Cardiac septum (tissue), 1 donor: Measurements from ENCODE around the gene ROPN1B. TPM values are rescaled to one million over a fixed set of nuclear protein-coding genes. Genes with fewer than 3 reads are reported as not detected.
"Not testable (repeated sequence)": the region's sequence is repeated elsewhere in the genome, so short reads cannot be mapped to it uniquely, and the experiment has no call there.

Experiments
- DNase-seq: peaks from one replicate; pipeline ENCODE4 v3.0.0-alpha.2; 2020; ENCODE audit warnings: low spot score
- intact Hi-C: fragments of 100-400 bp; cut with DNase I; formaldehyde crosslinking; loops from one replicate; pipeline ENCODE4 v1.14.0; 2022
- total RNA-seq: library from RNA; stranded (reverse); fragmentation: NEBNext Ultra II Directional; extraction: Animal tissue kit (Norgen Biotek cat#: 25700); gene quantifications from one replicate; pipeline ENCODE4 v1.2.1, GENCODE V29; 2021
- donor health status: DM: no; HTN: no; CAD: no.

Gene ROPN1B
- total RNA-seq, 1 donor from 2014 or later, result 1.7 TPM

DNA sequence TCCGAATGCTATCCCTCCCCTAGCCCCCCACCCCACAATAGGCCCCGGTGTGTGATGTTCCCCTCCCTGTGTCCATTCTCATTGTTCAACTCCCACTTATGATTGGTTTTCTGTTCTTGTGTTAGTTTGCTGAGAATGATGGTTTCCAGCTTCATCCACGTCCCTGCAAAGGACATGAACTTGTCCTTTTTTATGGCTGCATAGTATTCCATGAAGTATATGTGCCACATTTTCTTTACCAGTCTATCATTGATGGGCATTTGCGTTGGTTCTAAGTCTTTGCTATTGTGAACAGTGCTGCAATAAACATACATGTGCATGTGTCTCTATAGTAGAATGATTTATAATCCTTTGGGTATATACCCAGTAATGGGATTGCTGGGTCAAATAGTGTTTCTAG is 12.0 kb upstream of the ROPN1B start:
- DNase-seq, intact Hi-C loops: not testable (repeated sequence)

DNA sequence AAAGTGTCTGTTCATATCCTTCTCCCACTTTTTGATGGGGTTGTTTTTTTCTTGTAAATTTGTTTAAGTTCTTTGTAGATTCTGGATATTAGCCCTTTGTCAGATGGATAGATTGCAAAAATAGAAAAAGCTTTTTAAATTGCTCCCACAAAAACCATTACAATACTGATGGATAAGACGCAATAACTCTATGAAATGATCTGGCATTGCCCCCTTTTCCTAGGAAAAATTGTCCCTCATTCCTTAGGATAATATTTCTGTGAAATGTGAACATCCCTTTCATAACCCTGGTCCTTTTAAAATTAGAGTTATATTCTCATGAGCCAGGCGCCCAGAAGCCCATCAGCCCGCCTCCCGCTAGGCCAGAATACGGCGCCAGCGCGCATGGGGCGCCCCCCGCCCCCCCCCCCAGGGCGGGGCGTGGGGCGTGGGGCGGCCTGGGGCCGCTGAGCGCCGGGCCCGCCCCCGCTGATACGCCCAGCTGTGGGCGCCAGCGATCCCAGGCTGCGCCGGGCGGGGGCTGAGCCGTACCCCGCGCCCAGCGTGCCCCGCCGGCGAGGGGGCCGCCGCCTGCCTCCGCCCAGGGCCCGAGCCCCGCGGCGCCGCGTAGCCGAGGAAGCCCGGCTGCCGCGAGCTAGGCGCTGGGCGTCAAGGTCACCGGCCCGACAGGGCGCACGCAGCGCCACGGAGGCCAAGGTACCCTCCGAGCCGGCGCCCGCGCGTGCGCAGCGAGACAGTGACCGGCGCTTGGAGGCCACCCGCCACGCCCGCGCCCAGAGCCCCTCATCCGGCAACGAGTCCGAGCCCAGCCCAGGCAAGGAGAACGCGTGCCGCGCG is 11.1 kb upstream of the ROPN1B start:
- DNase-seq, result no peak
- intact Hi-C loops, result no loop called here

DNA sequence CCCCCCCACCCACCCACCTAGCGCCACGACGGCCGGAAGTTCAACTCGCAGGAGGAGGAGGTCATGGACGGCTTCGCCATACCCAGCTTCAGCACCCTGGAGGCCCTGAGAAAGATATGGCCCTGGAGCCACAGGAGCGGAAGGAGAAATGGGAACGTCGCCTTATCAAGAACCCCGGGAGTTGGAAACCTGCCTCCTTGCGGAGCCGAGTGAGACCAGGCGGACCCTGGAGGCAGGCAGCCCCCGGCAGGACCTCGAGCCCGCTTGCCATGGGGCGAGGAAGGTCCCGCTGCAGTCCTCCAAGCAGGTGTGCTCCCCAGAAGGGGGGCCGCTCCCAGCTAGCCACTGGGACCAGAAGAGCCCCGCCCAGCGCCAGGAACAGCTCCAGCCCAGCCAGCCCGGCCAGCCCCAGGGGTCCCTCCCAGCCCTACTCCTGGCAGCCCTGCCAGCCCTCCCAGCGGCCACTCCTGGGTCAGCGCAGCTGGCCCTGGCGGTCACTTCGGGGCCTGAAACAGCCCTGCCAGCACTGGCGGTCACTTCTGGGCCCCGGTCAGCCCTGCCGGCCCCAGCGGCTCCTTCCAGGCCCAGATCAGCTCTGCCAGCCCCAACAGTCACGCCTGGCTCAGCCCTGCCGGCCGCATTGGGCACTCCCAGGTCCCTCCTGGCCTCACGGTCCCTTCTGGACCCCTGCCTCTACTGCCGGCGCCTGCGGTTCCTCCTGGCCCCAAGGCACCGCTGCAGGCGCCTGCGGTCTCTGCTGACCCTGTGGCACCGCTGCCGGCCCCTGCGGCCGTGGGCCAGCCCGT is 10.3 kb upstream of the ROPN1B start:
- intact Hi-C loops, result no loop called here
- no peak for DNase-seq

DNA sequence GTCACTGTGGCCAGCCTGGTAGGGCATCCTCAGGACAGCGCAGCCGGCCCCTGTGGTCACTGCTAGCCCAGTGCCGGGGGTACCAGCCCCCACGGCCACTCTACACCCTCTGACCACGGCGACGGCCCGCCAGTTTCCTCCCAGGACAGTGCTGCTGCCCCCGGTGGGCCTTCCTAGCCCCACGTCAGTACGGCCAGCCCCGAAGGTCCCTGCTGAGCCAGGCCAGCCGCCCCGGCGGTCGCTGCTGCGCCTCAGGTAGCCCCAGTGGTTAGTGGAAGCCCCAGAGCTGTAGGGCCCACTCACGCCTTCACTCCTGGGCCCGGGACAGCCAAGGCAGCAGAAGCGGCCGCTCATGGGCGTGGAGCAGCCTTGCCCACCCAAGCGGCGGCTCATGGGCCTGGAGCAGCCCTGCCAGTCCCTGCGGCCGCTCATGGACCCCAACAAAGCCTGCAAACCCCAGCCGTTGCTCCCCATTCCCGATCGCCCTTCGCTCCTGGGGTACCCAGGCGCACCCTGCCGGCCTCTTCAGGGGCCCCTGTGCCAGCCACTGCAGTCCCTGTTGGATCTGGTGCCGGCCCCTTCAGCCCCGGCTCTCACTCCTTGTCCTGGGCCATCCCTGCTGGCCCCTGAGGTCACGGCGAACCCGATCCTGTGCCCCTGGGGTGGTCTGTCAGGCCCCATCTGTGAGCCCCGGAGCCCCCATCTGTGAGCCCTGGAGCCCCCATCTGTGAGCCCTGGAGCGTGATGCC is 9.5 kb upstream of the ROPN1B start:
- intact Hi-C loops, result no loop called here
- no peak for DNase-seq

DNA sequence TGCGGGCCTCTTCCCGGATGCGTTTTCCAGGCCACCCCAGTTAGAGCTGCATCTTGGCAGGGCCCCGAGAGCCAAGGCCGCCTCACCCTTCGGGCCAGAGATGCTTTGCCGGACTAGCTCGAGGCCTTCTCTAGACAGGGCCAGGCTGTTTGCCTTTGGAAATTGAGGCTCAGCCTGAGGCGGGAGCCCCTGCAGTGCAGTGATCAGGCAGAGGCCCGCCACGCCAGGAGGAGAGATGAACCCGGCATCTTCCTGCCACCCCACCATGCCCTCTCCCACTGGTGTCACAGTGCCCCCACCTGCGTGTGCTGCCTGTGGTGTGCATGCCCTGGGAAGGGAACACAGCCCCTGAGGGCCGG is 8.9 kb upstream of the ROPN1B start:
- DNase-seq, result no peak
- intact Hi-C loops, result no loop called here

DNA sequence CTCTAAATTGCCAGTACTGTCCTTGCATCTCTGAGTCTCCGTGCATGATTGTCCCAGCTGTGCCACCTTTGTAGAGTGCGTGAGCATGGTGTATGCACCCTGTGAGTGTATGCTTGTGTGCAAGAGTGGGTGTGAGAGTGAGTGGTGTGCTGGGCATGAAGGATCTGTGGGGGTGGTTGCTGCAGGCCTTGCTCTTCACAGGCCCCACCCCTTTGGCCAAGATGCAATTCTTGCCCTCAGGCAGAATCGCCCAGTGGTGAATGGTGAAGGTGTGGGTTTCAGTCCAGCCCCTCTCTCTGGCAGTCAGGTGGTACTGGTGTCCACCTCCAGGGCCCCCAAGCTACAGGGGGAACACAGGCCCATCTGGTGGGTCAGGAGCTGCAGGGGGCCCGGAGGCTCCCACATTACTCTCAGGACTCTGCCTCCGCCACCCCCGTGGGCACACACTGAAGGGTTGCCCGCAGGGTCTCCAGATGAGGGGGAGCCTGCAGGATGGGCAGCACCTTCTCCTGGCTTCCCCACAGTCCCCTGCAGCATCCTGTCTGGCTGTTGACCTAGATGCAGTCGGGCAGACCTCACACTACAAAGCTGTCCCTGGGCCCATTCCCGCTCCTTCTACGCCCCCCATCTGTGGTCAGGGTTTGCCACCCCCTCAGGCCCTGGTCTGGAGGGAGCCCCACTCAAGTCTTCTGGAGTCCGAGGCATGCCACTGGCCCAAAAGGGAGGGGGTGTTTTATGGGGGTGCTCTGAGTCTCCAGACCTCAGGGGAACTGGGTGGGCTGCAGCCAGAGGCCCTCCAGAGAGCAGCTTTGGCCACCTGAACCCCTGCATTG is 8.3 kb upstream of the ROPN1B start:
- intact Hi-C loops, result no loop called here
- no peak for DNase-seq

DNA sequence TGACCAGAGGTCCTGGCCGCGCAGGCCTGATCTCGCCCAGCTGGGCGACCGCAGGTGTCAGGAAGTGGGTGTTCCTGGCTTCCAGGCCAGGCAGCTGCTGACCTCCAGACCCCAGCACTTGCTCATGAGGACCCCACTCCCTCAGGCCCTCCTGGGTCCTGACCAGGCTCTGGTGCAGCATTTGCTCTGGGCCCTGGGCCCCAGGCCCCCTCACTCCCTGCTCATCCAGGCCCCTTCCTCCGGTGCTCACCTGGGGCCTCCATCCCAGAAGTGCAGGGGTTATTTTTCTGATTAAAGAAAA is 7.7 kb upstream of the ROPN1B start:
- intact Hi-C loops, result no loop called here
- no peak for DNase-seq

DNA sequence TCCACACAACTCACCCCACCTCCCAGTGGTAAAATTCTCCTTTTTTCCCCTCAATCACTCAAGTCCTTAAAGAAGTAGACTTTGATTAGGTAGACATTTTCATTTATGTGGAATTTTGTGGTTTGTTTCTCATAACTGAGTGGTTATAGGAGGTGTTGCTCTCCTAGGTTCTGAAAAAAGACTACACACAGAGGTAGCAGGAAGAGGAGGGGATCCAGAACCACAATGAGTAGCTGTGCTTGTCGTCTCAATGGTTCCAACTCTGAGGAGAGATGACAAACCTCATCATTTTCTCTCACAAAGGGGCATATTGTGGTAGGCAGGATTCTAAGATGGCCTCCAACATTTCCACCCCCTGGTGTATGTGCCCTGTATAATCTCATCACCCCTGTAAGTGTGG is 5.1 kb upstream of the ROPN1B start:
- DNase-seq, intact Hi-C loops: not testable (repeated sequence)

DNA sequence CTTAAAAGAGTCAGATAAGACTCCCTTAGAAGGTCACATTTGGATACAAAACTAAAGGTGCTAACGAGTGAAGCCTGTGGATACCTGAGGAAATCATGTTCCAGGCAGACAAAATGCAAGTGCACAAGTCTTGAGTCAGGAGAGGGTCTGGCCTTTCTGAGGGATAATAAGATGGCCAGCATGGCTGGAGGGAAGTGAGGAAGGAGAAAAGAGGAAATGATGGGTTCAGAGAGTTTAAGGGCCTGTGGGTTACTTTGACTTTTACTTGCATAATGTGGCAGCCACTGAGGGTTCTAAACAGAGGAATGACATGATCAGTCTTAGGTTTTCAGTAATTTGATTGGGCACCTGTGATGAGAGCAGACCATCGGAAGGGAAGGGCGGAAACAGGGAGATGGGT is 3.5 kb upstream of the ROPN1B start:
- intact Hi-C loops, result no loop called here

DNA sequence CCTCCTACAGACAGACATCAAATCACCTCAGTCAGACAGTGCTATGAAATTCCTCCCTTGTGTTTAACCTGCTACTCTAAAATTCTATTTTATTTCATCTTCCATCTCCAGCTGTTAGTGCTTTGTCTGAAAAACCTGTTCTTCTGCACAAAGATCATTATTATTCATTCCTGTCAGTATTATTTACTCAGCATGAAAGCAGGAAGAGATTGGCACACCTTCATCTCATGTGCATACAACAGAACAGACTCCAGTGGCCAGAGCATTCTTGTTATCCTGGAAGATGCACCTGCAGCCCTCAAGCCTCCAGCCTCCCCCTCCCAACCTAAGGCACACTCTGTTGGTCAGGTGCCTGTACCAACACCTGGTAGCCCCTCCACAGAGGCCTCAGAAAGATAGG is 1.8 kb upstream of the ROPN1B start:
- intact Hi-C loops, result no loop called here
- DNase-seq, result no peak

More for the DNA sequence above, 3.5 kb upstream of the ROPN1B start:
- DNase-seq, result no peak

DNA sequence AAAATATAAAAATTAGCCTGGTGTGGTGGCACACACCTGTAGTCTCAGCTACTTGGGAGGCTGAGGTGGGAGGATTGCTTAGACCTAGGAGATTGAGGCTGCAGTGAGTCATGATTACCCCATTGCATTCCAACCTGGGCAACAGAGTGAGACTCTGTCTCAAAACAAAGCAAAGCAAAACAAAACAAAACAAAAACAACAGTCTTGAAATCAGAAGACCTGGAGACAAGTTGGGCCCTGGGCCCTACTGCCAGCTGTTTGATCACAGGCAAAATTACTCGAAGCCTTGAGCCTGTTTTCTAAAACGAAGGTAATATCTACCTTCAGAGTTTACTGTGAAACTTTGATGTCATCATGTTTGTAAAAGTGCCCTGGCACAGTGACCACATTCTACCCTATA is 857 bp upstream of the ROPN1B start:
- DNase-seq, intact Hi-C loops: not testable (repeated sequence)

DNA sequence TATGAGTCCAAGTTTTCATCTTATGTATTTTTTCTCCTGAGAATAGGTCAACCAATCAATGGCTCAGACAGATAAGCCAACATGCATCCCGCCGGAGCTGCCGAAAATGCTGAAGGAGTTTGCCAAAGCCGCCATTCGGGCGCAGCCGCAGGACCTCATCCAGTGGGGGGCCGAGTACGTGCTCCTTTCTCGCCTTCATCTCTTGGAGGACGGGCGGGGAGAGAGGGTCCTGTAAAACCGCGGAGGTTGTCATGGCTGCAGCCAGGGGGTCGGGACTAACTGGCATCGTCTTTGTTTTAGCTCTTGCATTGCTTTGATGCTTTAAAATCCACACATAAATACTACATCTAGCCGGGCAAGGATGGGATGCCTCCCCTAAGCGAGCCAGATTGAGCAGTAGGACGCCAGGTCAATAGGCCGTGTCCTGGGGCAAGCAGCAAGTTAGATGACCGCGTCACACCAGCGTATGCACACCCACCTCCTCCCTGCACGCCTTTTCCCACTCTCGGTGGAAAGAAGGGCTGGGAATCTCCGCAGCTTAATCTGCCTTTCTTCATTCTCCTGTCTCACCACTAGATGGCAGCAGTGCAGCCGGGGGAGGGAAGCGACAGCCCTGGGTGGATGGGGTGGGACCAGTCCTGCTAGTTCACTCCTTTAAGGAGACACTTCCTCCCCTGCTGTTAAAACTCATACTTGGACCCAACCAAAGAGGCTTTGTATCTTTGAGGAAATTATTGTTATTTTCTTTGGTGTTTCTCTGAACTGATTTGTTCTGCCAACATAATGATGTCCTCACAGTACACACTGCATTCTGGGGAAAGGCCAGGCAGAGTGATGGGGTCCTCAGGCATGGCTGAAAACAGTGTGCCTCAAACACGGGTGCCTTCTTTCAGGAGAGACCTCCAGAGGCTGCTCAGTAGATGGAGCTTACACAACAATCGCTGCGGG is 3.3 kb downstream of the ROPN1B start:
- intact Hi-C loops, result not testable (repeated sequence)

DNA sequence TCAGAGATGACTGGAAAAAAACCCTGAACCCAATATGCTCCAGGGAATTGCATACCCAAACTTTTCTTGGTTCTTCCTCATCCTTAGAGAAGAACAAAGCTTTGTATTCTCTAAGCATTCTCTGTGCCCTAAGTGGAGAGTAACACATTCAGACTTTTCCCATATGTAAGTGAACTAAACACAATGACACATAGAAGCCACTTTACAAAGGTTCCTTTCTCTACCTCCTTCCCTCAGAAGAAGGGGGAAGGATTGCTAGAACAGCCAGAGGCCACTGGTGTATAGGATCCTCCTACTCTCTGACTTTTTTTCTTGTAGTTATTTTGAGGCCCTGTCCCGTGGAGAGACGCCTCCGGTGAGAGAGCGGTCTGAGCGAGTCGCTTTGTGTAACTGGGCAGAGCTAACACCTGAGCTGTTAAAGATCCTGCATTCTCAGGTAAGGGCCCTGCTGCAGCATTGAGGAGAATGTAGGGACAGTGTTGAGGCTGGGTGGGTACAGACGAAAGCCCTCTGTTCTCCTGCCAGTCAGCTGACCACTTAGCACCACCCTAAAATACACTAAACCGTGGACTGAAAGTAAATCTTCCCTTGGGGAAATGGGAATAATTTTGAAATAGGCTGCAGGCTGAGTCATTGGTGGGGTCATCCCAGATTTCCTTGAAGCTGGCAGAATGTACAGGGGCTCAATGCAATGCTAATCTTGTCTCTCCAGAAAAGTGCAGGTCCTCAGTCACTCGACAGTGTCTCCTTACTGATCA is 6.4 kb downstream of the ROPN1B start:
- intact Hi-C loops, DNase-seq: not testable (repeated sequence)

More for the DNA sequence above, 3.3 kb downstream of the ROPN1B start:
- DNase-seq, result not testable (repeated sequence)

DNA sequence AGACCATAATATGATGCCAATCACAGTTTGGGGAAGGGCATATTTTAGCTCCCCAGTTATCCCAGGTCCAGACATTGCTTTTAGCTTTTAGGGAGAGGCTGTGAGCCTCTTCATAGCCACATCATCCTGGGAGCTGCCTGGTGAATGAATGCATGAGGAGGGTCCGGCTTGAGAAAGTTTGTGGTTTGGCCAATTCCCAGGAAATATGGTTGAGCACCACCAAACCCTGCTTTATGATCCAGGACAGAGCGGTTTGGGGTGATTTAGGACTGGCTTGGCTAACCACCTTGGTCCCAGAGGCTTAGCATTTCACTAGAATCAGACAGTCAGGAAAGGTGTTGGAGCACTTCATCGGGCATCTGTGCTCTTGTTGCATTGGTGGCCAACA is 7.0 kb downstream of the ROPN1B start:
- DNase-seq, intact Hi-C loops: not testable (repeated sequence)

DNA sequence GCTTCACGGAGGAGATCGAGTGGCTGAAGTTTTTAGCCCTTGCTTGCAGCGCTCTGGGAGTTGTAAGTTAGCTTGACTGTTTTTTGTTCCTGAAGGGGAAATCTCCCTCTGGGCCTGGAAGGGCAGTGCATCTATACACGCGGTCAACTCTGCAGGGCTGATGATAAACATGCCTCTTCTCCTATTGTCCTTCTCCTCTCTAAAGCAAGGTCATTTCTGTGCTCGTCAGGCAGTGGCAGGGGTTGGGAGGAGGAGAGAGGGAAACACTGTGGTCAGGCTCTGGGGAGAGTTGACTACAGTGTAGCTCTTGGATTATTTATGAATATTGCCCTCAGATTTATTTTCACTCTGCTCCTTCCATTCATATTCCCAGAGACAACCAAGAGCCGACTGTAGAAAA is 8.1 kb downstream of the ROPN1B start:
- intact Hi-C loops, DNase-seq: not testable (repeated sequence)

DNA sequence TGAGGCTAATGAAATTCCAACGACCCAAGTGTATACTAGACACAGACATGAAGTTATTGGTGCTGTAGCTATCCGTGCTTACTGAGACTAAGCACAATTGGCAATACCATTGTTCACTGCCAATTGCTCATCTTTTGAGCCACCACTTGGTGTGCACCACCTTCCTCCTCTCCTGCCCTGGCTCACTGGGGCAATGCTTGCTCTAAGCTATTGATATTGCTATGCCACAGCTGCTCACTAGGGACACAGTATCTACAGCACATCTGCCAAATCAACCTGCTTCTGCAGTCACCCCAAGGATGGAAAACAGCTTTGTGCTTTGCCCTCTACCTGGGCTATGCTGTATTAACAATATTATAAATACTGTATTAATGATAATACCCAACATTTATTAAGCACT is 16.0 kb downstream of the ROPN1B start:
- intact Hi-C loops, result loop anchor here (5.0 kb wide), 1 partner anchor 97 kb away; the partner anchor contains the start of gene SLC41A3
- DNase-seq, result not testable (repeated sequence)

DNA sequence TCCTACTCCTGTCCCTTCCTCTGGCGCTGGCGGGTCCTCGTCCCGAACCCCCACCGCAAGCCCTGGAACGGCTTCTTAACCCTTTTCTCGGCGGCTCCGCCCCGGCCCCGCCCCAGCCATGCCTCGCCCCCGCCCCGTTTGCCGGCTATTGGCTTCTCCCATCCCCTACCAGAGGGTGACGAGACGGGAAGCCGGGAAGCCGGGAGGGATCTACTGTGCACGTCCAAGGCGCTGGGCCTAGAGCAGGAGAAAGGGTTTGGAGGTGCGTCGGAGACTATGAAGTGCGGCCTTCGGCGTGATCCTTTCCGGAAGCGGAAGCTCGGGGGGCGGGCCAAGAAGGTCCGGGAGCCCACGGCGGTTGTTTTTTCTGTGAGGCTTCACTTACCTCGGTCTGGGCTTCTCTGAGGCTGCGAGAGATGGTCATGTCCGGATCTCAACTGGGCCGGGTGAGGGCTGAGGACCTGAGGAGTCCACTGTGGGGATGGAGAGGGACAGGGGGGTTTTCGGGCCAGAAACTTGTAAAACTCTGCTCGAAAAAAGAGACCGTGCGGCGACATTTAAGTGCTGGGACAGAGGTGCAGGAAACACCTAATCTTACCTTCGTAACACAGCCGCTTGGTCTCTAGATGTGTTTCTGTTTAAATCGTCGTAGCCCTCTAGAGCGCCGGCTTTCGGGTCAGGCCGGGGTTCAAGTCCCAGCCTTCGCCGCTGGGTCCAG is 21.4 kb downstream of the ROPN1B start:
- peak; percentile 92 for DNase-seq
- intact Hi-C loops, result no loop called here
